ENCODE results near the gene NONO.
"Not testable (repeated sequence)": the region's sequence is repeated elsewhere in the genome, so short reads cannot be mapped to it uniquely, and the experiment has no call there.

The NONO gene, protein sequence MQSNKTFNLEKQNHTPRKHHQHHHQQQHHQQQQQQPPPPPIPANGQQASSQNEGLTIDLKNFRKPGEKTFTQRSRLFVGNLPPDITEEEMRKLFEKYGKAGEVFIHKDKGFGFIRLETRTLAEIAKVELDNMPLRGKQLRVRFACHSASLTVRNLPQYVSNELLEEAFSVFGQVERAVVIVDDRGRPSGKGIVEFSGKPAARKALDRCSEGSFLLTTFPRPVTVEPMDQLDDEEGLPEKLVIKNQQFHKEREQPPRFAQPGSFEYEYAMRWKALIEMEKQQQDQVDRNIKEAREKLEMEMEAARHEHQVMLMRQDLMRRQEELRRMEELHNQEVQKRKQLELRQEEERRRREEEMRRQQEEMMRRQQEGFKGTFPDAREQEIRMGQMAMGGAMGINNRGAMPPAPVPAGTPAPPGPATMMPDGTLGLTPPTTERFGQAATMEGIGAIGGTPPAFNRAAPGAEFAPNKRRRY

DNA sequence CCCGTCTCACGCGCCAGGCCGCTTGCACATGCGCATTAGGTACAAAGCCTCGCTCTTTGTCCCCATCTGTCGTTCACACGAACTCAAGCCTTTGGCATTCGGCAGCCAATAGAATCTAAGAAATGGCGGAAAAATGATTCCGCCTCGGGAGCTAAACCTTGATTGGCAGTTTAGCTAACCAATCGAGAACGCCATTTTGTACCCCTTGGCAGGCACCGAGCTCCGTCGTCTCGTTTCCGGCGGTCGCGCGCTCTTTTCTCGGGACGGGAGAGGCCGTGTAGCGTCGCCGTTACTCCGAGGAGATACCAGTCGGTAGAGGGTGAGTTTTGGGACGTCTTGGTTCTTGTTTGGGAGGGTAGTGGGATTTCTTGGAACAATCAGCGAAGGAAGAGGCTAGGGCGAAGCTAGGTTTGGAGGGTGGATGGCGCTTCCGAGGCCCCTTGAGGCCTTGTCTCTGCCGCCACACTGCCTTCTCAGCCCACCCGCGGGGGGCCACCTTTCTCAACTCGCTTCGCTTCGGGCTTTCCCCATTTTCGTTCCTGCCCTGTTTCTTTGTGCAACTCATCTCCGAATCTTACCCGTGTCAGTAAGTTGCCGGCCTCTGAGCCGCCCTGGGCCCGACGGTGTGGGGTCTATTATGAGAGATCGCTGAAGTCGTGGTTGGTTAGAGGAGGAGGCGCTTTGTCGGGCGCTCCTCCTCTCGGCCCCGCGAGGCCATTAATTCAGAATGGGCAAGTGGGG is at the start of gene NONO:
Gene NONO, plus strand, starts transcription at position 233 of the 741 bp plus-strand sequence. CDS start 7,003 bp downstream, outside the sequence.
- peak; percentile 90 for DNase-seq

DNA sequence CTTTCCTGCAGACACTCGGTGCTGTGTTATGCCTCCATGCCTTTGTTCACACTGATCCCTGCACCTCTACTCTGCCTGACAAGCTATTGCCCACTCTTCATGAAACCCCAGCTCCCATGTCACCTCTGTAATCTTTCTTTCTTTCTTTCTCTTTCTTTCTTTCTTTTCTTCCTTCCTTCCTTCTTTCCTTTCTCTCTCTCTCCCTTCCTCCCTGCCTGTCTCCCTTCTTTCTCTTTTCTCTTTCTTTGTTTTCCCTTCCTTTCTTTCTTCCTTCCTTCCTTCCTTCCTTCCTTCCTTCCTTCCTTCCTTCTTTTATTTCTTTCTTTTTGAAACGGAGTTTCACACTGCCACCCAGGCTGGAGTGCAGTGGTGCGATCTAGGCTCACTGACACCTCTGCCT is 48.0 kb upstream of the NONO start:
- no peak for DNase-seq

DNA sequence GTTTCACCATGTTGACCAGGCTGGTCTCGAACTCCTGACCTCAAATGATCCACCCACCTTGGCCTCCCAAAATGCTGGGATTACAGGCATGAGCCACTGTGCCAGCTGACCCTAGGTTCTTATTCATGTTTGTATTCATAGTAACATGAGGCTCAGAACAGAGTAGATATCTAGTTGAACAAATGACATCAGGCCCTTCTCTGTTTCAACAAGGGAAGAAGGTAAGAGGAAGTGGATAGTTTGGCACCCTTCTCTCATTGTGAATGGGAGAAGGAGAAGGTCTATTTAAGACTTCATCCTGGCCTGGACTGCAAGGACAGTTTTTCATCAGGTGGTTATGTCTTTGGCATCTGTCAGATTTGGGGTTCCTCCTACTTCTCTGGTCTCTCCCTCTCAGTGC is 46.6 kb upstream of the NONO start:
- DNase-seq: no peak

DNA sequence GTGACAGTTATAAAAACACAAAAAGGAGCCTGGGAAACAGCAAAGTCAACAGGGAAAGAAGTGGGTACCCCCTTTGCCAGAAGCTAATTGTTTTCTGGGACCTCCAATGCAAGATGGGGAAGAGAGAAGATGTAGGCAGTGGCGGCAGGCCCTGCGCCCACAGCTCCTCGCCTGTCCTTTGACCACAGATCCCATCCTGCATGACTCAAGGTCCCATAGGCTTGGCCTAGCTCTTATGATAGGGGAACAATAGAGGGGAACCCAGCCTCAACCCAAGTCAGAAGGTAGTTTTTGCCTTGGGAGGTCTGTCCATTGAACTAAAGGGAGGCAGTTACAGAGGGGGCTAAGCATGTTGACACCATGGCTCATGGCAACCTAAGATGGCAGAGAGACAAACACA is 43.7 kb upstream of the NONO start:
- no peak for DNase-seq

DNA sequence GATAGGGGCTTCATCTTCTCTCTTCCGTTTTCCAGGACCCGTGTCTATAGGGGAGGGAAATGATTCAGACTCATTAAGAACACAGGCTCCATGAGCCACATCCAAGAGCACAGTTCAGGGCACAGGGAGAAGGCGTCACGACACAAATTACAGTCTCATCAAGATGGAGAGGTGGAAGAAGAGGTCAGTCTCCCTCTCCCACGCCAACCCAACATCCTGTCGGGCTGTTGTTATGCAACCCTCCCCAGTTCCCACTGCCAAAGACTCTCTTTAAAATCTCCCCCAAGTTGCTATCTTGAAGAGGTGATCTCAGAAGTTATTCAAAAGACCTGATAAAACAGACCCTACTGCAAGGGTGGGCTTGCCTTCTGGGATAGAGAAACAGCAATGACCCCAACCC is 42.1 kb upstream of the NONO start:
- no peak for DNase-seq

DNA sequence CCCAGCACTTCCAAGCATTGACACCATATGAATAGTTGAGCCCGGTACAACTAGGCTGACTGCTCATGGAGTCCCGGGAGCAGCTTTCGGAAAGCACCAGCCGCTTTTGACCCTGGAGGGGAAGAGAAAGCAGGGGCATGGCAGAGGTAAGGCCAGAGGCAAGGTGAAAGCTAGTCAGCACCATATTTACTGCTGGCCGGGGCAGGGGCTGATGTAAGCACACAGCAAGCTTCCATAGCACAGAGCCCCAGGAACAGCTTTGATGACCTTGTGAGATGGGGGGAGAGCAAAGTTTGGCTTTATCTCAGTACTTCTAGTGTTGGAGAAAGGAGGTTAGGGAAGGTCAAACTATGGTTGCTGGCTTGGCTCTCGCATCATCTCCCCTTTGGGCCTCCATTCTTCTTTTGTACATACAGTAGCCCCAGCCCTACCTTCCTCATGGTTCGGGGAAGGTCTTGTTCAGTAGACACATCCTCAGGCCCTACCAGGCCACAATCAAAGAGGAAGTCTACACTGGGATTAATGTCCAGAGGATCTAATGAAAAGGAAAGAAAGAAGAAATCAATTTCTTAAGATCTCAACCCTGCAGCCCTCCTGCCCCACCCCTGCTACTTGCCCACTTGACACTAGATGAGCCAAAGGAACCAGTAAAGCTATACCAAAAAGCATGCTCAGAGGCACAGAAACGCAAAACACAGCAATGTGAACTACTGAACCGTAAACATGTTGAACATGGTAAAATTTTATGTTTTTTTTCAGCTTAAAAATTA is 38.9 kb upstream of the NONO start:
- DNase-seq: no peak

DNA sequence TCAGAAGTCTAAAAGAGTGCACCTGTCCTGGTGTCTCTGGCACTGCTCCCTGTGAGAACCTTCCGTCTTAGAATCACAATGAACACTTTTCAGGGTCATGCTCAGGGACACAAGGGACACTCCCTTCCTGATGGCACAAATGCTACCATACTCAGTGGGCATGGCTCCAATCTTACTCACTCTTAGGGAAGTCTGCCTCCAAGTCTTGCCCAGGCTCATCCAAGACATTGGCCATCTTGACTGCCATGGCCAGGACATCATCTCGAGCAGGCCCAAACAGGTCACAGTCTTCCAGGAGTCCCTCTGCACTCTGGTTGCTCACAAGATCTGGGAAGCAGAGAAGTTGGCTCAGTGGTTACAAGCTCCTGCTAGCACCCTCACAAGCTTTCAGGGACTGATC is 38.3 kb upstream of the NONO start:
- no peak for DNase-seq

DNA sequence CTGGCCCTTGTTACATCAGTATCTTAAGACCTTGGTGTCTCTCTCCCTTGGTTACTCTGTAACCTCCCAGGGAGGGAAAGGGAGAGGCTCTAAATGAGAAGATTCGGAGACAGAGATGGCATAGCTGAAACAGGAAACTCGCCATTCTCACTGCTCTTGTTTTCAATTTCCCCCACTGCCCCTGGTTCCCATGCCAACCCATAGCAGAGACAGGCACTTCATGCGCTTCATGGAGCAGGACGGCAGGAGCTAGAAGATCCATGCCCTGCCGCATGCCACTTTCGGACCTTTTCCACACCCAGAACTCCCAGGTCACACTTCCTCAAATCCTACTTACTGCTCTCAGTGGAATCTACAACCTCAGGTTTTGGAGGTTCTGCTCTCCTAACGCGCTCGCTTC is 32.6 kb upstream of the NONO start:
- no peak for DNase-seq

DNA sequence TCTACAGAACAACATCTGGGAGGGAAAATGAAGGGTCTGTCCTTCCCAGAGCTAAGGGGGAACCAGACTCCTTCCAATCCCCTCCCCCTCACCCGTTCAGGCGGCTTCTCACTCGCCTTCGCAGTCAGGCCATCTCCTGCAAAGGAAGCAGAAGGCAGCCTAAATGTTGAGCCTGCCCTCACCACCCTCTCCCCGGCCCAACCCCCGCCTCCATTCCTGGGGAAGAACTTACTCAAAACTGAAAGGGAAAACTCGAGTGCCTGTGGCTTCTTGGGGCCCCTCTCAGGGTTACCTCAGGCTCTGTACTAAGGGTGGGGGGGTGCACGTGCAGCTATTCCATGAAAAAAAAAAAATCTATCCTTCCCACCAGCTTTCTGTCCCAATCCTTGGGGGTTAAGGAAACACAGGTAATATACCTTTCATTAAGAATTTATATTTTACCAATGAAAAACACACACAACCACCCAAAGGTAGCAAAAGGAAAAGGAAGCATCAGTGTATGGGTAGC is 31.9 kb upstream of the NONO start:
- DNase-seq: no peak

DNA sequence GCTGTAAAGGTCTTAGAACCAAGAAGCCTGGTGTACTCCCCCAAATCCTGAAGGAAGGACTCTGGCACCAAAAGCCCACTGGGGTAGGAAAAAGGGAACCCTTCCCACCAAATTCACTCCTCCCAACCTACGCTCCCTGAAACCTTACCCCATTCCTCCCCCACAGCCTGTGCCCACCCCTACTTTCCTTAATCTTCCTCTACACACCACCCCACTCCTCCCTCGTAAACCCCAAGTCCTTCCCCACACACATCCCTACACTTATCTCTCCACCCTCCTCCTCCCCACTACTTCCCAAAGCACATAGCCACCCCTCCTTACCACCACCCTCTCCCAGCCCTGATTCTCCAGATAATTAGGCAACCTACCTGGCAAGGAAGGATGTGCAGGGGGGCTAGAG is 31.2 kb upstream of the NONO start:
- no peak for DNase-seq

DNA sequence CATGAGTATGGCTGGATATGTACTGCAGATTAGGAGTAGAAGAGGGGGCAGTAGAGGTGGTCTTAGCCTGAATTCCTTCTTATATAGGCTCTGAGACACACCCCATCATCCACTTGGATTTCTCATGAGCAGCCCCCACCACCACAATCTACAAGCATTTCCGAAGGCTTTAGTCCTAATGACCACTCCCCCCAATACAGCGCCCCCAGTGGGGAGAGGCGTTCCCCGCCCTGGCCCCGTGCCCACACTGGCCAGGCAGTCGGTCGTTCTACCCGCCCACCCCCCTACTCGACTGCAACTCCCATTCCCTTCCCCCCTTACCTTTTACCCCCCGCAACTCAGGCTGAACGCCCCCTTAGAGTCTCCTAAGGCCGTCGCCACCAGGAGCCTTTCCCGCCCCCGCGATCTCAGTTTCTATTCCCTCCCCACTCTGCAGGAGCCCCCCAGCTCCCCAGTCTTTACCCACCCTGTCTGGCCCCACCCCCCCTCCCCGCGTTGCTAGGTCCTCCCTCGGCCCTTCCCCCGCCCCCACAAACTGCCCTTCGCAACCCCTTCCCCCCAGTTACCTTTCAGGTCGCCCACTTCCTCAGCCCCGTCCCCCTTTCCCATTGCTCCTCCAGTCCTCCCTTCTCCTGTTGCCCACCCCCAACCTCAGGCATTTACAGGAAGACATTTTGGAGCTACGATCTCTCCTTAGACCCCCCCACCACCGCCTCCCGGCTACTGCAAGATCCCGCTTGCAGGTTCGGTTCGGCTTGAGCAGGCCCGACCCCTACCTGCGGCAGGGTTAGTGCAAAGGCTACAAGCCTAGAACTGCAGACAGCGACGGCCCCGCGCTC is 30.0 kb upstream of the NONO start:
- DNase-seq: peak; percentile 29

DNA sequence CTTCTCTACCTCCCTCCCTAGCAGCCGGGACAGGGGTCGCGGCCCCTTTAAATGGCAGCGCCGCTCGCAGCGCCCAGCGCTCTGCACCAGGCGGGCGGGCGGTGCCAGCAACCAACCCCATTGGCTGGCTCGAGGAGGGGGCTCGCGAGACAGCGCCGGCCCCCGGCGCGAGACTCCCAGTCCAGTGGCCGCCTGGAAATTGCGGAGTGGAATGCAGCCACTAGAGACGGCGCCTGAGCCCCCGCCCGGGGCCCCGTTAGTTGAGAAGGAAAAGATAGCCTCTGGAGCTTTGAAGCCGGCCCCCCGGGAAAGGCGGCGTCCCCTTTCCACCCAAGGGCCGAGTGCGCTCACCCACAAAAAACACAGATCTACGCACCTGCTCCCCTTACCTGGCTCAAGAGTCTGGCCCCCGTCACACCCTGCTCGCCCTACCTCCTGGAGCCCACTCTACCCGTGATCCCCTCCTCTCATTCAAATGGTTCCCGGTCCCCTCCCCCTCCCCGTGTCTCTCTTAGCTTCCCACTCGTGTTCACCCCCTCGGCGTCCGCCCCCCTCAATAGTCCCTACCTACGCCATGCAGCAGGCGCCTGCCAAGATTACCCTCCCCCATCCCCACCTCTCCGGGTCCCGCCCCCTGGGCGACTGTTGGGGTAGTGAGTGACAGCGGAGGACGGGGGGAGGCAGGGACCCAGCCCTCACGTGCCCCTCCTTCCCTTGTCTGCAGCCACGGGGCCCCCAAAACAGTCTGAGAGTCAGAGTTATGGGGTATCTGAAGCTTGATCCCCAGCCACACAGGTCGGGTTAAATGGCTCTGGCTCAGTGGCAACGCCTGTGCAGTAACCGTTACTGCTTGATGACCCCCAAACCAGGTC is 29.1 kb upstream of the NONO start, which contains the start of gene ZMYM3:
Gene ZMYM3, minus strand, starts transcription at position 49 of the 872 bp plus-strand sequence. CDS start 885 bp downstream, outside the sequence.
- peak; percentile 83 for DNase-seq

DNA sequence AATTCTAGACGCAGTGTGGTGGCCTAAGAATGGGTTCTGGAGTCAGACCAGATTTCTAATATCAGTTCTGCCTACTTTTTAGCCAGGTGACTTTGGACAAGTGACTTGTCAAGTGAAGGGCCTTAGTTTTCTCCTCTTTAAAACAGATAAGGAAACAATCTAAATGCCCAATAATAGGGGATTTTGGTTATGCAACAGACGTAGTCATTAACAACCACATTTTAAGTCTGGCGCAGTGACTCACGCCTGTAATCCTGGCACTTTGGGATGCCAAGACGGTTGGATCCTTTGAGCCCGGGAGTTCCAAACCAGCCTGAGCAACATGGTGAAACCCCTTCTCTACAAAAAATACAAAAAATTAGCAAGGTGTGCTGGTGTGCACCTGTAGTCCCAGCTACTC is 27.4 kb upstream of the NONO start:
- no peak for DNase-seq

DNA sequence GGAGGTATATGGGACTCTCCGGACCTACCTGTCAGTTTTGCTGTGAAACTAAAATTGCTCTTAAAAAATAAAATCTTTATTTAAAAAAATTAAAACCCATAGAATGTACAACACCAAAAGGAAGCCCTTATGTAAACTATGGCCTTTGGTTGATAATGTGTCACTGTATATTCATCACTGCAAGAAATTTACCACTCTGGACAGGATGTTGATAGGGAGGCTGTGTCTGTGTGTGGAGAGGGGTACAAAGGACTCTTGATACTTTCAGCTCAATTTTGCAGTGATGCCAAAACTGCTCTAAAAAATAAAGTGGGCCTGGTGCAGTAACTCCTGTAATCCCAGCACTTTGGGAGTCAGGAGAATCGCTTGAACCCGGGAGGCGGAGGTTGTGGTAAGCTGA is 26.6 kb upstream of the NONO start:
- no peak for DNase-seq

DNA sequence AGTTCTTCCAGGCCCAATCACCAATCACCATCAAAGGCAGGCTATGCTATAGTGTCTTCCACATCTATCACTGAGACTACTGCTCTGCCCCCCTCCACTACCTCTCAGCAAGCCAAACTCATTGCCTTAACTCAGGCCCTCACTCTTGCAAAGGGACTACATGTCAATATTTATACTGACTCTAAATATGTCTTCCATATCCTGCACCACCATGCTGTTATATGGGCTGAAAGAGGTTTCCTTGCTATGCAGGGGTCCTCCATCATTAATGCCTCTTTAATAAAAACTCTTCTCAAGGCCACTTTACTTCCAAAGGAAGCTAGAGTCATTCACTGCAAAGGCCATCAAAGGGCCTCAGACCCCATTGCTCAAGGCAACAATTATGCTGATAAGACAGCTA is 14.8 kb upstream of the NONO start:
- DNase-seq: not testable (repeated sequence)

DNA sequence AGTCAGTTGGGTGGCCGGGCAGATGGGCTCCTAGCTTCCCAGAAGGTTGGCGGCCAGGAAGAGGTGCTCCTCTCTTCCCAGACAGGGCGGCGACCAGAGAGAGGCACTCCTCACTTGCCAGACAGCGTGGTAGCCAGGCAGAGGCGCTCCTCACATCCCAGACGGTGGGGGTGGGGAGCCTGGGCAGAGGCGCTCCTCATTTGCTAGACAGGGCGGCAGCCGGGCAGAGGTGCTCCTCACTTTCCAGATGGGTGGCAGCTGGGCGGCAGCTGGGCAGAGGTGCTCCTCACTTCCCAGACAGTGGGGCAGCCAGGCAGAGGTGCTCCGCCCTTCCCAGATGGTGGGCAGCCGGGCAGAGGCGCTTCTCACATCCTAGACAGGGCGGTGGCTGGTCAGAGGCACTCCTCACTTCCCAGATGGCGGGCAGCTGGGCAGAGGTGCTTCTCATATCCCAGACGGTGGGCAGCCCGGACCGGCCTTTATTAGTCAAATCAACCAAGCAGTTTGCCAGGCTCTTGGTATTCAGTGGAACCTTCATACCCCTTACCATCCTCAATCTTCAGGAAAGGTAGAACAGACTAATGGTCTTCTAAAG is 13.5 kb upstream of the NONO start:
- DNase-seq: no peak

DNA sequence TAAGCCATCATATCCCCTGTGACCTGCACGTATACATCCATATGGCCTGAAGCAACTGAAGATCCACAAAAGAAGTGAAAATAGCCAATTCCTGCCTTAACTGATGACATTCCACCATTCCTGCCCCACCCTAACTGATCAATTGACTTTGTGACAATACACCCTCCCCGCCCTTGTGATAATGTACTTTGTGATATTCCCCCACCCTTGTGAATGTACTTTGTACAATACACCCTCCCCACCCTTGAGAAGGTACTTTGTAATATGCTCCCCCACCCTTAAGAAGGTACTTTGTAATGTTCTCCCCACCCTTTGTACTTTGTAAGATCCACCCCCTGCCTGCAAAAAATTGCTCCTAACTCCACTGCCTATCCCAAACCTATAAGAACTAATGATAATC is 11.1 kb upstream of the NONO start:
- not testable (repeated sequence) for DNase-seq

DNA sequence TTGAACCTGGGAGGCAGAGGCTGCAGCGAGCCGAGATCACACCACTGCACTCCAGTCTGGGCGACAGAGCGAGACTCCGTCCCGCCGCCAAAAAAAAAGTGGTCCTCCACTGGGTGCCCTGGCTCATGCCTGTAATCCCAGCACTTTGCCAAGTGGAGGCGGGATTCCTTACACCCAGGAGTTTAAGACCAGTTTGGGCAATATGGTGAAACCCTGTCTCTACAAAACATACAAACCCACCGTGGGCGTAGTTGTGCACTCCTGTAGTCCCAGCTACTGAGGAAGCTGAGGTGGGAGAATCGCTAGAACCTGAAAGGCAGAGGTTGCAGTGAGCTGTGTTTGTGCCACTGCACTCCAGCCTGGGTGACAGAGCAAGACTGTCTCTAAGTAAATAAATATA is 2.1 kb upstream of the NONO start:
- not testable (repeated sequence) for DNase-seq

DNA sequence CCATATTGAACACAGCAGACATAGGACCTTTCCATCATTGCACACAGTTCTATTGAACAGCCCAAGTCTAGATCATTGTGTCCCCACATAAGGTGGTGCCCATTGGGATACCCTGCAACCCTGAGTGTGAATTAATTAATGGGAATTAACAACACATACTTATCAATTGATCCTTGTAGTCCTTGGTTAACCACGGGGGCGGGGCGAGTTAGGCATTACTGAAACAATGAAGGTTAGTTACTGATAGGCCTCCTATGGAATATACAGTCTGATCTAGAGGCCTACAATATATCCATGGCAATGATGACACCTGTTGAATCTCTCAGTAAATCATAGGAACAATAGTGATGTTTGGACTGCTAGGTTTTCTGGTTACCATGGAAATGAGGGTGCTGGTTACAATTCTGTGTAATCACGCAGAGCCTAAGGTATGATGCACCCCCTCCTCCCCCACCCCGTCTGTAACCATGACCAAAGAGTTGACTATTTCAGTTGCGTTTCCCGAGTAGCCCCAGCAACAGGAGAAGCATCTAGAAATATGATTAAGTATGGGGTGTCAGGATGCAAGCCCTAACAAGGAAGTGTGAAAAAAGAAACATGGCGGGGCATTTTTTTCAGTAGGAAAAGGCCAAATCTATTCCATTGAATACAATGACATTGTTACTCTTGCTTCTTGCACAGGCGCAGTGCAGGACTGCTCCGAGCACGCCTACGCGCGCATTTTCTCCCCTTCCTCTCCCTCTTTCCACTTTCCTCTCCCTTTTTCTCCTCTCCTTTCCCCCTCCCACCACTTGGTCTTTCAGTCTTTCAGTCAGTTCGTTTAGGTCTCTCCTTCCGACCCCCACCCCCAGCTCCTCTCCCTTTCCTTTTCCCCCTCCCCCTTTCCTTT is 677 bp upstream of the NONO start:
- peak; percentile 61 for DNase-seq

DNA sequence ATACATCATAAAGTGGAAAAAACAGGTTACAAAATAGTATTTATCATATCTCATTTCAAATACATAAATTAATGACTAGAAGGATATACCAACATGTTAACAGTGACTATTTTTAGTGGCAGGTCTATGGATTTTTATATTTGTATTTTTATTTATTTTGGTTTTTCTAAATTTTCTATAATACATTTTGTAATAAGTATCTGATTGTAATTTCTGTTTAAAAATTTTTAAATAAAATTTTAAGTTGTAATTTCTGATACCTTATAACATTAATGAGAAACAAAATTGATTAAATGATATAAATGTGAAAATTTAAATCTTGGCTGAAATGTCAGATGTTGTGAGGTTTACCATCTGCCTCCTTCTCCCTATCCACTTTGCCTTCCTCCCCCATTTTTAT is 2.5 kb downstream of the NONO start:
- DNase-seq: no peak

All from CD4-positive, alpha-beta T cell treated with Interferon gamma for 1 hour (primary cell).